WTC11 (cell line): ENCODE results near the gene CUEDC1. TPM values are rescaled to one million over a fixed set of nuclear protein-coding genes. Genes with fewer than 3 reads are reported as not detected.
A peak's percentile ranks its signal among the peaks of the same experiment; 100 is the strongest.

Experiments
- ATAC-seq: fragments of 200-7000 bp; cut with Tn5 transposase; 2 replicates; pipeline ENCODE4 v1.10.0; 2021; ENCODE audit warnings: mild to moderate bottlenecking, moderate library complexity
- CTCF ChIA-PET: fragments of 300-600 bp; sonication (Branson Sonifier 250); formaldehyde crosslinking; loops from one replicate; lab custom pipeline; 2021; ENCODE audit warnings: antibody characterized with exemption; lab: Charles Lee
- POLR2A ChIA-PET: fragments of 350-600 bp; sonication (Branson Sonifier 250); formaldehyde crosslinking; loops from one replicate; lab custom pipeline; 2021; ENCODE audit warnings: antibody characterized with exemption; lab: Charles Lee
- DNase-seq: peaks from one replicate; pipeline ENCODE4 v3.0.0; 2021; ENCODE audit warnings: low spot score
- H3K27ac Mint-ChIP-seq: 2 replicates; pipeline ENCODE4 v1.8.0; 2021; ENCODE audit warnings: mixed read lengths
- H3K27me3 Mint-ChIP-seq: 2 replicates; pipeline ENCODE4 v1.8.0; 2021; ENCODE audit warnings: low read depth, mild to moderate bottlenecking, moderate library complexity, mixed read lengths
- H3K36me3 Mint-ChIP-seq: 2 replicates; pipeline ENCODE4 v1.8.0; 2021; ENCODE audit warnings: mixed read lengths
- H3K4me1 Mint-ChIP-seq: 2 replicates; pipeline ENCODE4 v1.8.0; 2022; ENCODE audit warnings: mixed read lengths
- H3K4me3 Mint-ChIP-seq: 2 replicates; pipeline ENCODE4 v1.8.0; 2021; ENCODE audit warnings: mild to moderate bottlenecking, moderate library complexity, mixed read lengths
- H3K9me3 Mint-ChIP-seq: 2 replicates; pipeline ENCODE4 v1.8.0; 2021; ENCODE audit warnings: mixed read lengths
- GTF2I ChIP-seq: fragments of 250-450 bp; sonication (Bioruptor Pico); conservative IDR thresholded peaks from 2 replicates; pipeline ENCODE4 v1.4.0; 2021; ENCODE audit warnings: mild to moderate bottlenecking
- IRF2 ChIP-seq: sonication (generic); formaldehyde crosslinking; IDR thresholded peaks from 2 replicates; pipeline ENCODE4 v1.8.0; 2022; ENCODE audit warnings: low read depth, missing genetic modification reagents, borderline replicate concordance
- KAT7 ChIP-seq: sonication (generic); formaldehyde crosslinking; IDR thresholded peaks from 2 replicates; pipeline ENCODE4 v1.8.1; 2023; ENCODE audit warnings: missing genetic modification reagents, mild to moderate bottlenecking, borderline replicate concordance
- MXD4 ChIP-seq: fragments of 250-450 bp; sonication (Bioruptor Pico); IDR thresholded peaks from 2 replicates; pipeline ENCODE4 v1.8.0; 2021; ENCODE audit warnings: mild to moderate bottlenecking, moderate library complexity, borderline replicate concordance
- MYBL2 ChIP-seq: sonication (generic); formaldehyde crosslinking; IDR thresholded peaks from 2 replicates; pipeline ENCODE4 v1.8.1; 2023; ENCODE audit warnings: mild to moderate bottlenecking, moderate library complexity, missing genetic modification reagents
- NFE2L1 ChIP-seq: sonication (generic); formaldehyde crosslinking; IDR thresholded peaks from 2 replicates; pipeline ENCODE4 v1.8.1; 2023; ENCODE audit warnings: missing genetic modification reagents
- OVOL2 ChIP-seq: fragments of 250-450 bp; sonication (Bioruptor Pico); IDR thresholded peaks from 2 replicates; pipeline ENCODE4 v1.9.0; 2021; ENCODE audit warnings: mild to moderate bottlenecking, borderline replicate concordance
- PRRX2 ChIP-seq: fragments of 250-450 bp; sonication (Bioruptor Pico); IDR thresholded peaks from 2 replicates; pipeline ENCODE4 v1.8.0; 2021; ENCODE audit warnings: mild to moderate bottlenecking
- RORB ChIP-seq: fragments of 250-450 bp; sonication (Bioruptor Pico); IDR thresholded peaks from 2 replicates; pipeline ENCODE4 v1.9.0; 2021; ENCODE audit warnings: mild to moderate bottlenecking
- SMAD4 ChIP-seq: sonication (generic); formaldehyde crosslinking; IDR thresholded peaks from 2 replicates; pipeline ENCODE4 v1.8.0; 2022; ENCODE audit warnings: mild to moderate bottlenecking, missing genetic modification reagents
- SOX15 ChIP-seq: fragments of 250-450 bp; sonication (Bioruptor Pico); IDR thresholded peaks from 2 replicates; pipeline ENCODE4 v1.9.0; 2021; ENCODE audit warnings: mild to moderate bottlenecking
- TEAD4 ChIP-seq: sonication (generic); formaldehyde crosslinking; IDR thresholded peaks from 2 replicates; pipeline ENCODE4 v1.8.0; 2022; ENCODE audit warnings: mild to moderate bottlenecking, missing genetic modification reagents
- ZNF416 ChIP-seq: fragments of 250-450 bp; sonication (Bioruptor Pico); IDR thresholded peaks from 2 replicates; pipeline ENCODE4 v1.9.0; 2021; ENCODE audit warnings: mild to moderate bottlenecking, inconsistent platforms
- total RNA-seq: library from RNA; stranded (reverse); gene quantifications from 3 replicates; pipeline ENCODE4 v1.2.3, GENCODE V29; 2021
- TF ChIP-seq, protein P1 (sequence below): fragments of 200-600 bp; IDR thresholded peaks from 2 replicates; pipeline ENCODE4 v1.8.0; 2022; ENCODE audit warnings: antibody characterized with exemption
- TF ChIP-seq, protein P2 (sequence below): sonication (generic); formaldehyde crosslinking; IDR thresholded peaks from 2 replicates; pipeline ENCODE4 v1.8.1; 2022; ENCODE audit warnings: low read depth, missing genetic modification reagents, borderline replicate concordance
- TF ChIP-seq, protein P3 (sequence below): sonication (generic); formaldehyde crosslinking; IDR thresholded peaks from 2 replicates; pipeline ENCODE4 v1.8.1; 2023; ENCODE audit warnings: mild to moderate bottlenecking, missing genetic modification reagents
- TF ChIP-seq, protein P4 (sequence below): sonication (generic); formaldehyde crosslinking; conservative IDR thresholded peaks from 2 replicates; pipeline ENCODE4 v1.8.1; 2022; ENCODE audit warnings: mild to moderate bottlenecking, missing genetic modification reagents
- TF ChIP-seq, protein P5 (sequence below): sonication (generic); formaldehyde crosslinking; IDR thresholded peaks from 2 replicates; pipeline ENCODE4 v1.8.1; 2023; ENCODE audit warnings: mild to moderate bottlenecking, missing genetic modification reagents, moderate library complexity
- TF ChIP-seq, protein P6 (sequence below): sonication (generic); formaldehyde crosslinking; IDR thresholded peaks from 2 replicates; pipeline ENCODE4 v1.8.1; 2022; ENCODE audit warnings: mild to moderate bottlenecking, missing genetic modification reagents, moderate library complexity, borderline replicate concordance
- TF ChIP-seq, protein P7 (sequence below): sonication (generic); formaldehyde crosslinking; IDR thresholded peaks from 2 replicates; pipeline ENCODE4 v1.8.1; 2022; ENCODE audit warnings: low read depth, mild to moderate bottlenecking, moderate library complexity, missing genetic modification reagents, borderline replicate concordance

Gene CUEDC1
- total RNA-seq, 1 experiment from 2014 or later, result 12.2 TPM

DNA sequence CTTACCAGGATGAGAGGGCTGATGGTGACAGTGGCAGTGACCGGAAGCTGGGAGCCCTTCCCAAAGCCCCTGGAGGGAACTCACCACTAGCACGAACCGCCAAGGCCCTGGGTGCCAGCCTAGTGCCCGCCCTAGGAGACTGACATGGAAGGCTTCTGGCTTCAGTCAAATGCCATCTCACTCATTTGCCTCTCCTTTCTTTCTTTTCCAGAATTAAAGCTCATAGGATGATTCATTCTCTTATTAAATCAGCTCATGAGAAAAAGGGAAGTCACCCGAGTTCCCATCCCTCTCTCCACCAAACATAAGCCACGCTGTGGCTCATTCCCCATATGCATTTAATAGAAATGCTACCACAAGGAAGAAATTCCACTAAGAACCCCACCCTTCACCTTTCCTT, 12.1 kb downstream of the CUEDC1 start (continued):
- TF ChIP-seq, protein P1, sequence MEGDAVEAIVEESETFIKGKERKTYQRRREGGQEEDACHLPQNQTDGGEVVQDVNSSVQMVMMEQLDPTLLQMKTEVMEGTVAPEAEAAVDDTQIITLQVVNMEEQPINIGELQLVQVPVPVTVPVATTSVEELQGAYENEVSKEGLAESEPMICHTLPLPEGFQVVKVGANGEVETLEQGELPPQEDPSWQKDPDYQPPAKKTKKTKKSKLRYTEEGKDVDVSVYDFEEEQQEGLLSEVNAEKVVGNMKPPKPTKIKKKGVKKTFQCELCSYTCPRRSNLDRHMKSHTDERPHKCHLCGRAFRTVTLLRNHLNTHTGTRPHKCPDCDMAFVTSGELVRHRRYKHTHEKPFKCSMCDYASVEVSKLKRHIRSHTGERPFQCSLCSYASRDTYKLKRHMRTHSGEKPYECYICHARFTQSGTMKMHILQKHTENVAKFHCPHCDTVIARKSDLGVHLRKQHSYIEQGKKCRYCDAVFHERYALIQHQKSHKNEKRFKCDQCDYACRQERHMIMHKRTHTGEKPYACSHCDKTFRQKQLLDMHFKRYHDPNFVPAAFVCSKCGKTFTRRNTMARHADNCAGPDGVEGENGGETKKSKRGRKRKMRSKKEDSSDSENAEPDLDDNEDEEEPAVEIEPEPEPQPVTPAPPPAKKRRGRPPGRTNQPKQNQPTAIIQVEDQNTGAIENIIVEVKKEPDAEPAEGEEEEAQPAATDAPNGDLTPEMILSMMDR, result no peak
- TF ChIP-seq NFE2L1 (CRISPR knock-in tag) (no peak), MXD4 (CRISPR knock-in tag) (no peak)

DNA sequence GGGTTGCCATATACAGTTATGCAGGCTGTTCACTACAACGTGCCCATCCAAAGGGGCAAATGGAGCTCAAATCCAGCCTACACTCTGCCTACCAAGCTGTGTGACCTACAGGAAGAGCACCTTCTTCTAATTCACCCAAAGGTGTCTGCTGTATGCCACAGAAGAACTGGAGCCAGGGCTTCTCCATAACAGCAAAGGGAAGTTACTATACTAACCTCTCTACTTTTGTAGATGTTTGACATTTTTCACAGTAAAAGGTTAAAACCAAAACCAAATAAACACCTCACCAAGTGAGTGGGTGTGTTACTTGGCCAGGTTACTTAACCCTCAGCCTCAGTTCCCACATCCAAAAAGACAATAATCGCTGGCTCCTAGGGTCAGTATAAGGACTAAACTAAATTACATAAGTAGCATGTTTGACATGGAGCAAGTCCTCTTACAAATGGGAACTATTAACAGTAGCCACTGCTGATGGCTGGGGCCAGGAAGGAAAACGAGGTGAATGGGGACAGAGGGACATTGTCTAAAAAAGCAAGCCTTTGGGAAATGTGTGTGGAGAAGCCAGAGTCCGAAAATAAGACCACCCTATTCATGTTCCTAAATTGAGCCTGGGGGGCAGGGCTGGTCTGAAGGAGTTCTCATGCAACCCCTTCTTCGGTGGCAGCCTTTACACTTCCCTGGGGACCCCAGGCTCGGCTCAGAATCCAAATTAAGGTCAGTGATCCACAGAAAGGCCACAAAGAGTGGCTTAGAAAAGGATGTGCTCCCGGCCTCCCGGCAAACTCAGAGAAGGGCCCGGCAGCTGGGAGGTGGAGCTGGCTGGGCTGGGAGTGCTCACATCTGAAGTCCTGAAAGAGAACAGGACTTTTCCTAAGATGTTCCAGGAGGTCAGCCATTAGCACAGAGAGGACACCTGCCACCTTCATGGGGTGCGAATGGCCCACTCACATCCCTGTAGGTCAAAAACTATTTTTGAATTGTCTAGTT, 13.5 kb downstream of the CUEDC1 start:
- Mint-ChIP-seq H3K36me3 (no peaks in the 10 kb centered on the region), H3K9me3 (no peaks in the 10 kb centered on the region), H3K4me1 (peaks cover 20% of the 10 kb centered on the region), H3K27ac (peak overlapping the region; percentile 60; the same call in 1 of the 2 replicates), H3K4me3 (no peak overlapping the region), H3K27me3 (no peaks in the 10 kb centered on the region)
- CTCF ChIA-PET, result interaction anchor here (0.6 to 0.7 kb wide), 2 partner anchors 8 to 165 kb away, joined by 4 to 6 read pairs; no protein-coding TSS in a partner anchor
- no peak for TF ChIP-seq SMAD4
- TF ChIP-seq, protein P2, sequence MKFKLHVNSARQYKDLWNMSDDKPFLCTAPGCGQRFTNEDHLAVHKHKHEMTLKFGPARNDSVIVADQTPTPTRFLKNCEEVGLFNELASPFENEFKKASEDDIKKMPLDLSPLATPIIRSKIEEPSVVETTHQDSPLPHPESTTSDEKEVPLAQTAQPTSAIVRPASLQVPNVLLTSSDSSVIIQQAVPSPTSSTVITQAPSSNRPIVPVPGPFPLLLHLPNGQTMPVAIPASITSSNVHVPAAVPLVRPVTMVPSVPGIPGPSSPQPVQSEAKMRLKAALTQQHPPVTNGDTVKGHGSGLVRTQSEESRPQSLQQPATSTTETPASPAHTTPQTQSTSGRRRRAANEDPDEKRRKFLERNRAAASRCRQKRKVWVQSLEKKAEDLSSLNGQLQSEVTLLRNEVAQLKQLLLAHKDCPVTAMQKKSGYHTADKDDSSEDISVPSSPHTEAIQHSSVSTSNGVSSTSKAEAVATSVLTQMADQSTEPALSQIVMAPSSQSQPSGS (CRISPR knock-in tag), result no peak
- TF ChIP-seq KAT7 (CRISPR knock-in tag), result no peak
- ATAC-seq (no peak), DNase-seq (no peak)
- POLR2A ChIA-PET, result no interaction called here

DNA sequence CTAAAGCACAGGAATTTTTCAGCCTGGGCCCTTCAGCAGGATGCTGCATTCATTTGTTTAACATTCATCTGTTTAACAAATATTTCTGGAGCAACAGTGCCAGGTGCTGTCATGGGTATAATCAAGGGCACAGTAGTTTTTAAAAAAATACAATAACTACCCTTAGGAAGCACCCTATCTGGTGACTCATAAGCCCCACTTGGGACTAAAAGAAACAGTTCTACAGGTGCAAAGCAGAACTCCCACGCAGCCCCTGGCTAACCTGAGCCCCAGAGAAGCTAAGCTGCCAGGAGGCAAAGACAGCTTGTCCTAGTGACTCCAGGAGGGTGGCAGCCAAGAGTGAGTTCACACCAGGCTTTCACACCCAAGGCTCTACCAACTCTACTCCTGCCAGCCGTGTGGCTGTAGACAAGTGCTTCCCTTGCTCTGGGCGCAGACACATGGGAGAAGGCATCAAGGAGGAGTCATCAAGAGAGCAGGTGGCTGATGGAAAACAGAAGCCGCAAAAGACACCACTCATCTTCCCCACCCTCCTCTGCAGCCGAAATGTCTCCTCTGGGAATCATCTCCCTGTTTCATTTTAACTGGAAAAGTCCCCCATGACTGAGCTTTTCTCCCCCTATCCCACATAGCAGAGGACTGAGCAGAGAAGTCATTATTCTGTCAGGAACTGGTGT, 14.4 kb downstream of the CUEDC1 start:
- DNase-seq, result no peak
- H3K4me3 Mint-ChIP-seq, result no peak overlapping the region
- H3K27me3 Mint-ChIP-seq, result no peaks in the 10 kb centered on the region
- no peaks in the 10 kb centered on the region for H3K36me3 Mint-ChIP-seq
- ChIA-PET POLR2A (interaction anchor here (0.6 to 1.1 kb wide), 2 partner anchors 13 to 53 kb away, joined by 3 to 4 read pairs; no protein-coding TSS in a partner anchor), CTCF (interaction anchor here (0.6 to 1.4 kb wide), 8 partner anchors 8 to 166 kb away, joined by 3 to 7 read pairs (median 4); no protein-coding TSS in a partner anchor)
- no peak overlapping the region for H3K27ac Mint-ChIP-seq
- no peaks in the 10 kb centered on the region for H3K9me3 Mint-ChIP-seq
- peaks cover 17% of the 10 kb centered on the region for H3K4me1 Mint-ChIP-seq
- ATAC-seq, result no peak
- TF ChIP-seq, protein P3, sequence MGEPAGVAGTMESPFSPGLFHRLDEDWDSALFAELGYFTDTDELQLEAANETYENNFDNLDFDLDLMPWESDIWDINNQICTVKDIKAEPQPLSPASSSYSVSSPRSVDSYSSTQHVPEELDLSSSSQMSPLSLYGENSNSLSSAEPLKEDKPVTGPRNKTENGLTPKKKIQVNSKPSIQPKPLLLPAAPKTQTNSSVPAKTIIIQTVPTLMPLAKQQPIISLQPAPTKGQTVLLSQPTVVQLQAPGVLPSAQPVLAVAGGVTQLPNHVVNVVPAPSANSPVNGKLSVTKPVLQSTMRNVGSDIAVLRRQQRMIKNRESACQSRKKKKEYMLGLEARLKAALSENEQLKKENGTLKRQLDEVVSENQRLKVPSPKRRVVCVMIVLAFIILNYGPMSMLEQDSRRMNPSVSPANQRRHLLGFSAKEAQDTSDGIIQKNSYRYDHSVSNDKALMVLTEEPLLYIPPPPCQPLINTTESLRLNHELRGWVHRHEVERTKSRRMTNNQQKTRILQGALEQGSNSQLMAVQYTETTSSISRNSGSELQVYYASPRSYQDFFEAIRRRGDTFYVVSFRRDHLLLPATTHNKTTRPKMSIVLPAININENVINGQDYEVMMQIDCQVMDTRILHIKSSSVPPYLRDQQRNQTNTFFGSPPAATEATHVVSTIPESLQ (CRISPR knock-in tag), result no peak
- TF ChIP-seq, protein P4, sequence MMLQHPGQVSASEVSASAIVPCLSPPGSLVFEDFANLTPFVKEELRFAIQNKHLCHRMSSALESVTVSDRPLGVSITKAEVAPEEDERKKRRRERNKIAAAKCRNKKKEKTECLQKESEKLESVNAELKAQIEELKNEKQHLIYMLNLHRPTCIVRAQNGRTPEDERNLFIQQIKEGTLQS (CRISPR knock-in tag), result no peak
- TF ChIP-seq GTF2I (CRISPR knock-in tag) (no peak), NFE2L1 (CRISPR knock-in tag) (no peak), OVOL2 (CRISPR knock-in tag) (no peak), TEAD4 (CRISPR knock-in tag) (no peak), SOX15 (no peak), MYBL2 (CRISPR knock-in tag) (no peak), IRF2 (no peak), MXD4 (CRISPR knock-in tag) (no peak), RORB (CRISPR knock-in tag) (no peak), PRRX2 (CRISPR knock-in tag) (no peak), ZNF416 (no peak)
- TF ChIP-seq, protein P2 (CRISPR knock-in tag), result no peak
- TF ChIP-seq, protein P5, sequence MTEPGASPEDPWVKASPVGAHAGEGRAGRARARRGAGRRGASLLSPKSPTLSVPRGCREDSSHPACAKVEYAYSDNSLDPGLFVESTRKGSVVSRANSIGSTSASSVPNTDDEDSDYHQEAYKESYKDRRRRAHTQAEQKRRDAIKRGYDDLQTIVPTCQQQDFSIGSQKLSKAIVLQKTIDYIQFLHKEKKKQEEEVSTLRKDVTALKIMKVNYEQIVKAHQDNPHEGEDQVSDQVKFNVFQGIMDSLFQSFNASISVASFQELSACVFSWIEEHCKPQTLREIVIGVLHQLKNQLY (CRISPR knock-in tag), result no peak
- TF ChIP-seq, protein P6, sequence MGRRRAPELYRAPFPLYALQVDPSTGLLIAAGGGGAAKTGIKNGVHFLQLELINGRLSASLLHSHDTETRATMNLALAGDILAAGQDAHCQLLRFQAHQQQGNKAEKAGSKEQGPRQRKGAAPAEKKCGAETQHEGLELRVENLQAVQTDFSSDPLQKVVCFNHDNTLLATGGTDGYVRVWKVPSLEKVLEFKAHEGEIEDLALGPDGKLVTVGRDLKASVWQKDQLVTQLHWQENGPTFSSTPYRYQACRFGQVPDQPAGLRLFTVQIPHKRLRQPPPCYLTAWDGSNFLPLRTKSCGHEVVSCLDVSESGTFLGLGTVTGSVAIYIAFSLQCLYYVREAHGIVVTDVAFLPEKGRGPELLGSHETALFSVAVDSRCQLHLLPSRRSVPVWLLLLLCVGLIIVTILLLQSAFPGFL, result no peak
- TF ChIP-seq, protein P7, sequence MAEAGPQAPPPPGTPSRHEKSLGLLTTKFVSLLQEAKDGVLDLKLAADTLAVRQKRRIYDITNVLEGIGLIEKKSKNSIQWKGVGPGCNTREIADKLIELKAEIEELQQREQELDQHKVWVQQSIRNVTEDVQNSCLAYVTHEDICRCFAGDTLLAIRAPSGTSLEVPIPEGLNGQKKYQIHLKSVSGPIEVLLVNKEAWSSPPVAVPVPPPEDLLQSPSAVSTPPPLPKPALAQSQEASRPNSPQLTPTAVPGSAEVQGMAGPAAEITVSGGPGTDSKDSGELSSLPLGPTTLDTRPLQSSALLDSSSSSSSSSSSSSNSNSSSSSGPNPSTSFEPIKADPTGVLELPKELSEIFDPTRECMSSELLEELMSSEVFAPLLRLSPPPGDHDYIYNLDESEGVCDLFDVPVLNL (CRISPR knock-in tag), result no peak
